ENCODE data around the gene COLEC12. TPM values are rescaled to one million over a fixed set of nuclear protein-coding genes. Genes with fewer than 3 reads are reported as not detected.

COLEC12 gene
- total and polyA plus RNA-seq, 10 of the 15 experiments (the other 5 are each of a cell fraction or from before 2014, with no cell fraction given), result 0.04 to 0.05 TPM; not detected in 8

DNA sequence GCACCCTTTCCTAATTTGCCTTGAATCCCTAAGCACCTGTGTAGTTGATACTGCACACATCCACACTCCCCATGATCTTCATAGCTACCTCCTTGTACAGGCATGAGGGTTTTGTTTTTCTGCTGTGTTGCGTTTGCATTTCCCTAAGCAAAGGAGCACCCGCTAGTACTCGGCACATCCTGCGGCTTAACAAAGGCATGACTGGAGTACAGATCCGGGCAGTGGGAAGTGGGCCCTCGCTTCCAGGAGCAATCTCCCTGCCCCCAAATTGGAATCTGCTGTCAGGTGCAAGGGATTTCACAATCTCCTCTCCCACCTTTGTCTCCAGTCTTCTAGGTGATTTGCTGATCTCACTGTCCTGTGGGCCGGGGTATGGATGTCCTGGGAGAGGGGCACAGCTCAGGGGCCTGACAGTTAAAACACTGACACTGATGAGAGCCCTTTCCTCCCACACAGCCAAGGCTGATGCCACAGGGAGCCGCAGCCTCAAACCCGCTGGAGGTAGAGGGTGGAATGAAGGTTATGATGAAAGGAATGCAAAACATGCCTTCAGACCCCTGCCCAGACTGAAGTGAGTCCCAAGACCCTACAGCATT is 133.9 kb downstream of the COLEC12 start:
- SMC1A ChIA-PET (ENCODE audit: uncharacterized antibody, unreplicated experiment), result no interaction called here
- no peak for DNase-seq (ENCODE audit: low read depth, low spot score)
- BruUV-seq (replicated peaks), result no TSS peak

More for the DNA sequence above, 133.9 kb downstream of the COLEC12 start:
- Histone ChIP-seq H3K4me1 (ENCODE audit: control insufficient read depth, insufficient read depth, low read length) (no peaks in the 10 kb centered on the region), H2AFZ (ENCODE audit: control insufficient read depth, low read depth, low read length) (no peak overlapping the region), H3K9me3 (replicated peaks; ENCODE audit: control insufficient read depth, insufficient read depth, low read length) (no peaks in the 10 kb centered on the region), H3K4me2 (ENCODE audit: control insufficient read depth, insufficient read depth) (no peak overlapping the region), H3K27me3 (replicated peaks in 1 of 2; ENCODE audit: control insufficient read depth in 2 of 2, insufficient read depth in 2 of 2, low read length in 1 of 2) (no peaks in the 10 kb centered on the region; a peak in 1 of 4 replicates), H4K20me1 (ENCODE audit: control insufficient read depth, insufficient read depth) (no peaks in the 10 kb centered on the region), H3K9ac (ENCODE audit: control insufficient read depth, insufficient read depth, low read length) (no peak overlapping the region), H3K4me3 (no peak overlapping the region), H3K79me2 (ENCODE audit: control insufficient read depth, insufficient read depth, low read length) (no peaks in the 10 kb centered on the region), H3K36me3 (ENCODE audit: control insufficient read depth in 2 of 2, insufficient read depth in 2 of 2, low read length in 1 of 2) (no peaks in the 10 kb centered on the region), H3K27ac (ENCODE audit: control insufficient read depth, insufficient read depth) (no peak overlapping the region)
- intact Hi-C loops (cut with micrococcal nuclease; ENCODE audit: unreplicated experiment) (no loop called here), in situ Hi-C loops (cut with MboI) (no loop called here)
- POLR2A ChIA-PET, result no interaction called here
- ATAC-seq (no peak), FAIRE-seq (no peak)
- CTCF ChIA-PET, result no interaction called here
- TF ChIP-seq, protein P1, sequence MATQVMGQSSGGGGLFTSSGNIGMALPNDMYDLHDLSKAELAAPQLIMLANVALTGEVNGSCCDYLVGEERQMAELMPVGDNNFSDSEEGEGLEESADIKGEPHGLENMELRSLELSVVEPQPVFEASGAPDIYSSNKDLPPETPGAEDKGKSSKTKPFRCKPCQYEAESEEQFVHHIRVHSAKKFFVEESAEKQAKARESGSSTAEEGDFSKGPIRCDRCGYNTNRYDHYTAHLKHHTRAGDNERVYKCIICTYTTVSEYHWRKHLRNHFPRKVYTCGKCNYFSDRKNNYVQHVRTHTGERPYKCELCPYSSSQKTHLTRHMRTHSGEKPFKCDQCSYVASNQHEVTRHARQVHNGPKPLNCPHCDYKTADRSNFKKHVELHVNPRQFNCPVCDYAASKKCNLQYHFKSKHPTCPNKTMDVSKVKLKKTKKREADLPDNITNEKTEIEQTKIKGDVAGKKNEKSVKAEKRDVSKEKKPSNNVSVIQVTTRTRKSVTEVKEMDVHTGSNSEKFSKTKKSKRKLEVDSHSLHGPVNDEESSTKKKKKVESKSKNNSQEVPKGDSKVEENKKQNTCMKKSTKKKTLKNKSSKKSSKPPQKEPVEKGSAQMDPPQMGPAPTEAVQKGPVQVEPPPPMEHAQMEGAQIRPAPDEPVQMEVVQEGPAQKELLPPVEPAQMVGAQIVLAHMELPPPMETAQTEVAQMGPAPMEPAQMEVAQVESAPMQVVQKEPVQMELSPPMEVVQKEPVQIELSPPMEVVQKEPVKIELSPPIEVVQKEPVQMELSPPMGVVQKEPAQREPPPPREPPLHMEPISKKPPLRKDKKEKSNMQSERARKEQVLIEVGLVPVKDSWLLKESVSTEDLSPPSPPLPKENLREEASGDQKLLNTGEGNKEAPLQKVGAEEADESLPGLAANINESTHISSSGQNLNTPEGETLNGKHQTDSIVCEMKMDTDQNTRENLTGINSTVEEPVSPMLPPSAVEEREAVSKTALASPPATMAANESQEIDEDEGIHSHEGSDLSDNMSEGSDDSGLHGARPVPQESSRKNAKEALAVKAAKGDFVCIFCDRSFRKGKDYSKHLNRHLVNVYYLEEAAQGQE (IDR thresholded peaks at IDR 0.05; ENCODE audit: low read depth, low read length), result no peak
- no peak for TF ChIP-seq HDGF (IDR thresholded peaks at IDR 0.05)
- RAD21 ChIA-PET (ENCODE audit: unreplicated experiment), result no interaction called here
- 66% methylated on average over 9 of the region's 9 CpGs for WGBS (ENCODE audit: insufficient coverage, insufficient replicate concordance, low lambda C conversion rate, missing lambda C conversion rate)

All from GM12878 (cell line).